Loucy (cell line): ENCODE measurements around the gene NAALADL1.
"Not testable (repeated sequence)": the region's sequence is repeated elsewhere in the genome, so short reads cannot be mapped to it uniquely, and the experiment has no call there.

ENCODE experiments used
- H2AFZ ChIP-seq: fragments of 200-600 bp; sonication (generic); 2 replicates; pipeline ENCODE4 v1.6.0; 2016; ENCODE audit warnings: antibody characterized with exemption, mild to moderate bottlenecking, low read length, moderate library complexity
- H3F3A ChIP-seq: fragments of 200-600 bp; 2 replicates; pipeline ENCODE4 v1.6.0; 2016; ENCODE audit warnings: antibody characterized with exemption, low read depth, mild to moderate bottlenecking
- H3K27me3 ChIP-seq: fragments of 200-600 bp; sonication (generic); 2 replicates; pipeline ENCODE4 v1.6.1; 2014; ENCODE audit warnings: low read length, mild to moderate bottlenecking; ENCODE audit not compliant: insufficient read depth, poor library complexity, severe bottlenecking
- H3K36me3 ChIP-seq: fragments of 200-600 bp; sonication (generic); 2 replicates; pipeline ENCODE4 v1.6.1; 2016; ENCODE audit warnings: low read length; ENCODE audit not compliant: insufficient read depth
- H3K4me1 ChIP-seq: fragments of 200-600 bp; sonication (generic); 2 replicates; pipeline ENCODE4 v1.5.1; 2014; ENCODE audit warnings: low read length, mild to moderate bottlenecking; ENCODE audit not compliant: insufficient read depth, poor library complexity, severe bottlenecking
- H3K4me2 ChIP-seq: fragments of 200-600 bp; sonication (generic); 2 replicates; pipeline ENCODE4 v1.6.0; 2014; ENCODE audit warnings: antibody characterized with exemption, low read length, low read depth, mild to moderate bottlenecking; ENCODE audit not compliant: poor library complexity, severe bottlenecking
- H3K4me3 ChIP-seq: fragments of 200-600 bp; sonication (generic); 2 replicates; pipeline ENCODE4 v1.5.1; 2014; ENCODE audit warnings: low read length, mild to moderate bottlenecking, mixed read lengths; ENCODE audit not compliant: poor library complexity, severe bottlenecking
- H3K79me2 ChIP-seq: fragments of 200-600 bp; sonication (generic); 2 replicates; pipeline ENCODE4 v1.6.1; 2014; ENCODE audit warnings: low read length; ENCODE audit not compliant: insufficient read depth
- H3K9ac ChIP-seq: fragments of 200-600 bp; sonication (generic); 2 replicates; pipeline ENCODE4 v1.6.0; 2014; ENCODE audit warnings: mild to moderate bottlenecking, low read depth, low read length, moderate library complexity; ENCODE audit not compliant: poor library complexity, severe bottlenecking
- H3K9me2 ChIP-seq: fragments of 200-600 bp; sonication (generic); replicated peaks from 2 replicates; pipeline ENCODE4 v1.6.1; 2016; ENCODE audit warnings: low read depth, low read length, mixed read lengths
- H3K9me3 ChIP-seq: fragments of 200-600 bp; sonication (generic); 2 replicates; pipeline ENCODE4 v1.6.1; 2014; ENCODE audit warnings: mild to moderate bottlenecking, antibody characterized with exemption, low read length, low read depth; ENCODE audit not compliant: insufficient read depth
- H4K20me1 ChIP-seq: fragments of 200-600 bp; sonication (generic); 2 replicates; pipeline ENCODE4 v1.6.0; 2014; ENCODE audit warnings: antibody characterized with exemption, low read length, mild to moderate bottlenecking; ENCODE audit not compliant: insufficient read depth, poor library complexity, severe bottlenecking
- CTCF ChIP-seq: fragments of 200-600 bp; sonication (generic); conservative IDR thresholded peaks from 2 replicates; pipeline ENCODE4 v1.5.1; 2014; ENCODE audit warnings: mild to moderate bottlenecking, antibody characterized with exemption, low read length
- EZH2phosphoT487 ChIP-seq: fragments of 200-600 bp; IDR thresholded peaks from 2 replicates; pipeline ENCODE4 v1.6.1; 2018; ENCODE audit warnings: antibody characterized with exemption, mild to moderate bottlenecking, moderate library complexity, borderline replicate concordance

NAALADL1 gene

GRCh38 chr11:65026810-65027209 lies 31.5 kb downstream of the NAALADL1 start:
- H3K79me2 ChIP-seq: no peaks in the 10 kb centered on the region
- H3K9me2 ChIP-seq: no peaks in the 10 kb centered on the region
- TF ChIP-seq EZH2phosphoT487: no peak
- no peak for TF ChIP-seq CTCF
- peak overlapping the region; percentile 57 for H3K9ac ChIP-seq
- H3K4me2 ChIP-seq: peak overlapping the region; percentile 79
- peaks cover 14% of the 10 kb centered on the region for H3K4me1 ChIP-seq
- H4K20me1 ChIP-seq: no peaks in the 10 kb centered on the region
- H3F3A ChIP-seq: no peaks in the 10 kb centered on the region
- H2AFZ ChIP-seq: peak overlapping the region; percentile 89
- H3K4me3 ChIP-seq: peak overlapping the region; percentile 76
- no peaks in the 10 kb centered on the region for H3K27me3 ChIP-seq
- H3K9me3 ChIP-seq: no peaks in the 10 kb centered on the region
- H3K36me3 ChIP-seq: no peaks in the 10 kb centered on the region

GRCh38 chr11:65023502-65023901 lies 34.9 kb downstream of the NAALADL1 start:
- not testable (repeated sequence) for H3K4me2 ChIP-seq, H3K9me2 ChIP-seq, H3K79me2 ChIP-seq, H3K36me3 ChIP-seq, H3K4me3 ChIP-seq, H4K20me1 ChIP-seq, H3K27me3 ChIP-seq, H3K9me3 ChIP-seq, H2AFZ ChIP-seq, H3F3A ChIP-seq, H3K9ac ChIP-seq
- peaks cover 14% of the 10 kb centered on the region for H3K4me1 ChIP-seq

- H3K9me2 ChIP-seq: no peaks in the 10 kb centered on the region
- TF ChIP-seq EZH2phosphoT487 (no peak), CTCF (no peak)
- peaks cover 5% of the 10 kb centered on the region for H3K4me1 ChIP-seq
- H3K9me3 ChIP-seq: no peaks in the 10 kb centered on the region
- H3K36me3 ChIP-seq: peaks cover 3% of the 10 kb centered on the region; the same call in 1 of the 2 replicates
- no peak overlapping the region for H2AFZ ChIP-seq
- no peaks in the 10 kb centered on the region for H3F3A ChIP-seq
- H3K9ac ChIP-seq: no peak overlapping the region
- peaks cover 12% of the 10 kb centered on the region; the same call in 1 of the 2 replicates for H3K79me2 ChIP-seq
- no peak overlapping the region for H3K4me2 ChIP-seq
- no peaks in the 10 kb centered on the region for H3K27me3 ChIP-seq
- no peaks in the 10 kb centered on the region for H4K20me1 ChIP-seq
- H3K4me3 ChIP-seq: no peak overlapping the region
Measured at GRCh38 chr11:65021509-65021908, 36.8 kb downstream of the NAALADL1 start.

GRCh38 chr11:65021003-65021402 lies 37.4 kb downstream of the NAALADL1 start:
- Histone ChIP-seq H3K9me3 (no peaks in the 10 kb centered on the region), H3K4me1 (peaks cover 10% of the 10 kb centered on the region), H3K4me2 (no peak overlapping the region), H3K36me3 (peaks cover 3% of the 10 kb centered on the region; the same call in 1 of the 2 replicates), H3K9me2 (no peaks in the 10 kb centered on the region), H3K27me3 (no peaks in the 10 kb centered on the region), H3F3A (no peaks in the 10 kb centered on the region), H2AFZ (no peak overlapping the region), H4K20me1 (no peaks in the 10 kb centered on the region), H3K9ac (no peak overlapping the region), H3K79me2 (peaks cover 17% of the 10 kb centered on the region), H3K4me3 (no peak overlapping the region)
- no peak for TF ChIP-seq CTCF
- TF ChIP-seq EZH2phosphoT487: no peak
